ENCODE data around the gene RNF223.

DNA sequence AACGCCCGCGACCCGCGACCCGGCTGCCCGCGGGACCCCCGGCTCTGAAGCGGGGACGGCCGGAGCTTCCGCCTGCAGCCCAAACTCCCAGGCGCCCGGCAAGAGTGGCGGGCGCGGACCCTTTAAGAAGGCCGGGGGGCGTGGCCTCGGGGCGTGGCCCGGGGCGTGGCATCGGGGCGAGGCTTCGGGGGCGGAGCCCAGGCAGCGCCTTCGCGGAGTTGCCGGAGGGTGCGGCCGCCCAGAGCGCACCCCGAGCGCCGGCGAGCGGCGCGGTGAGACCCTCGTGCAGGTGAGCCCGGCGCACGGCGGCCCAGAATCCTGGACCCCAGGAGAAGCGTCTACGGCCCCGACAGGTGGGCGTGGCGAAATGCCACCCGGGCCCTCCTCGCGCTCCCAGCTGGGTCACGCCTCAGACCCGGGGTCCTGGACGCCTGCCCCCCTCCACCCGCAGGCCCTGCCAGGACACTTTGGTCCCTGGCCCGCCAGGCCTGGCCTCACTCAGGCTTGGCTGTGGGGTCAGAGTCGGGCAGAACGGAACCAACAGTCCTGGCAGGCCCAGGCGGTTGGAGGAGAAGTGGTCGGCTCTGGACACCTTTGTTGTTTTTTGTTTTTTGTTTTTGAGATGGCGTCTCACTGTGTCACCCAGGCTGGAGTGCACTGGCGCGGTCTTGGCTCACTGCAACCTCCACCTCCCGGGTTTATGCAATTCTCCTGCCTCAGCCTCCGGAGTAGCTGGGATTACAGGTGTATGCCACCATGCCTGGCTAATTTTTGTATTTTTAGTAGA lies 14.4 kb downstream of the RNF223 start:
- TF ChIP-seq POLR2AphosphoS5 (IDR thresholded peaks at IDR 0.05) = peak in 1 of 3 donors; percentile 28
- TF ChIP-seq, protein P1, sequence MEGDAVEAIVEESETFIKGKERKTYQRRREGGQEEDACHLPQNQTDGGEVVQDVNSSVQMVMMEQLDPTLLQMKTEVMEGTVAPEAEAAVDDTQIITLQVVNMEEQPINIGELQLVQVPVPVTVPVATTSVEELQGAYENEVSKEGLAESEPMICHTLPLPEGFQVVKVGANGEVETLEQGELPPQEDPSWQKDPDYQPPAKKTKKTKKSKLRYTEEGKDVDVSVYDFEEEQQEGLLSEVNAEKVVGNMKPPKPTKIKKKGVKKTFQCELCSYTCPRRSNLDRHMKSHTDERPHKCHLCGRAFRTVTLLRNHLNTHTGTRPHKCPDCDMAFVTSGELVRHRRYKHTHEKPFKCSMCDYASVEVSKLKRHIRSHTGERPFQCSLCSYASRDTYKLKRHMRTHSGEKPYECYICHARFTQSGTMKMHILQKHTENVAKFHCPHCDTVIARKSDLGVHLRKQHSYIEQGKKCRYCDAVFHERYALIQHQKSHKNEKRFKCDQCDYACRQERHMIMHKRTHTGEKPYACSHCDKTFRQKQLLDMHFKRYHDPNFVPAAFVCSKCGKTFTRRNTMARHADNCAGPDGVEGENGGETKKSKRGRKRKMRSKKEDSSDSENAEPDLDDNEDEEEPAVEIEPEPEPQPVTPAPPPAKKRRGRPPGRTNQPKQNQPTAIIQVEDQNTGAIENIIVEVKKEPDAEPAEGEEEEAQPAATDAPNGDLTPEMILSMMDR (IDR thresholded peaks at IDR 0.05 in 8 of 11, conservative IDR thresholded peaks at IDR 0.05 in 3 of 11) = peak in 2 of 11 experiments; percentile 22 to 51

Measured in spleen (tissue), 7 donors.